ENCODE measurements around the gene HEY2.
A peak's percentile ranks its signal among the peaks of the same experiment; 100 is the strongest.

The HEY2 gene

DNA sequence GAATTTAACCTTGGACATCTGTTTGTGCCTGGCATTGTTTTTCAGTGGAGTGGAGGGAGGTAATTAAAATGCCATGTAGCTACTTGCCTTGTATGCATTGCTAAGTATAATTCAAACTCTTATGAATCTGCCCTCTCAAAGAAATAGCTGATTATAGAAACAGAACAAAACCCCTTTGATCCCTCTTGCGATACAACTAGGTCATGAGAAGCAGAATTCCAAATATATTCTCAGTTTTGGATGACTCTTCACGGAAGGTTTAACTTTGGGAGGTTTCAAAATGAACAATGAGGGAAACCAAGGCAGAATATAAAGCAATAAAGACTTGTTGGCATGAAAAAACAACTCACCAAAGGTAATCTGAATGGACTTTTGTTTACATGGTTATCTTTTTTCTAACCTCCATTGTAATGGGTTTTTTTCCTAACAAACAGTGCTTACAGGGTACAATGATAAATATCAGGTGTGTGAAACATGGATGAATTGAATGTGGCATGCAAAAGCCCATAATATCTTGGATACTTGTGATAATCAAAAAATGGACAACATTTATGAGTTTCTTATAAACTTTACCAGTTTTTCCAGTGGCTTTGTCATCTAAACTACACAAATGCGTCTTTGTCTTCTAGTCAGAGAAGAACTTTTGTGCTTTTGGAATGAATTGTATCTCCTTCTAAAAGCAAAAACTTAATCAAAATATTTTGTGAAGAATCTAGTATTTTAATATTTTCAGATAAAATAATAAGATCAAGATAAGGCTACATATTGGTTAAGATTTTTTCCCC is 15.7 kb upstream of the HEY2 start:
- Mint-ChIP-seq H3K27ac (no peak overlapping the region), H3K9me3 (no peaks in the 10 kb centered on the region), H3K4me1 (no peaks in the 10 kb centered on the region), H3K27me3 (peaks cover 45% of the 10 kb centered on the region), H3K4me3 (no peak overlapping the region)
- no peak for DNase-seq
- ATAC-seq: no peak

DNA sequence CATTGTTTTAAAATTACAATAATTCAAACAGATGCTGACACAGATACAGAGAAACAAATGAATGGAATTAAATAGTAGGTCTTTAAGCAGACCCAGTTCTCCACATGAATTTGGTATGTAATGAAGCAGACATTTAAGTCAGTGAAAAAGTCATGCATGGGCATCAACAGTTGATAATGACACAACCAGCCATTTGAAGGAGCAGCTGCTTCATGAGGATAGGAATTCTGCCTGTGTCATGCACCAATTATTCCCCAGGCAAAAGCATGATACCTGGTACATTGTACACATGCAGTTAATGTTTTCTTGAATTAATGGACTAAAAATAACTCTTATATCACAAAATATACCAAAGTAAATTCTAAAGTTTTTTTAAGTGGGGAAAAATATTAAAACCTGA is 11.2 kb upstream of the HEY2 start:
- peaks cover 36% of the 10 kb centered on the region for H3K27me3 Mint-ChIP-seq

DNA sequence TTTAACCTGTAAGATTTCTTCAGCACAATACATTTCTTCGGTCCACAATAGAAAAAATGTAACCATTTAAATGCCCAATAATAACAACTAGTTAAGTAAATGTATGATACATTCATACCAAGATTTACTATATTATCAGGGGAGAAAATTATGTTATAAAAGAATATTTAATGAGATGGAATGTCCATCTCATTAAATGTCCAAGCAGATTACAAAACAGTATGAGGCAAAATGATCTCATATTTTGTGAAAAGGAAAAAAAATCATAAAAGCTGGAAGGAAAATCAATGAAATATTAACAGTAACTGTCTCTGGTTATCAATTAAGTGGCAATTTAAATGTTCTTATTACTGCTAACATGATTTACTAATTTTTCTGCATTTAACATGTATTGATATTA is 10.1 kb upstream of the HEY2 start:
- no peak for DNase-seq
- H3K9me3 Mint-ChIP-seq: no peaks in the 10 kb centered on the region
- no peaks in the 10 kb centered on the region for H3K4me1 Mint-ChIP-seq
- H3K27ac Mint-ChIP-seq: no peak overlapping the region
- H3K27me3 Mint-ChIP-seq: peaks cover 35% of the 10 kb centered on the region
- H3K4me3 Mint-ChIP-seq: no peak overlapping the region
- no peak for ATAC-seq

More for the DNA sequence above, 11.2 kb upstream of the HEY2 start:
- no peak overlapping the region for H3K4me3 Mint-ChIP-seq
- H3K27ac Mint-ChIP-seq: no peak overlapping the region
- H3K9me3 Mint-ChIP-seq: no peaks in the 10 kb centered on the region
- H3K4me1 Mint-ChIP-seq: no peaks in the 10 kb centered on the region
- no peak for DNase-seq
- no peak for ATAC-seq

- peak; percentile 69 for ATAC-seq
- no peak for DNase-seq
- peaks cover 39% of the 10 kb centered on the region for H3K27me3 Mint-ChIP-seq
- no peaks in the 10 kb centered on the region for H3K9me3 Mint-ChIP-seq
- no peak overlapping the region for H3K27ac Mint-ChIP-seq
- H3K4me3 Mint-ChIP-seq: no peak overlapping the region
- H3K4me1 Mint-ChIP-seq: peaks cover 4% of the 10 kb centered on the region
Observed at GRCh38 chr6:125741336-125741735, 8.1 kb upstream of the HEY2 start.

DNA sequence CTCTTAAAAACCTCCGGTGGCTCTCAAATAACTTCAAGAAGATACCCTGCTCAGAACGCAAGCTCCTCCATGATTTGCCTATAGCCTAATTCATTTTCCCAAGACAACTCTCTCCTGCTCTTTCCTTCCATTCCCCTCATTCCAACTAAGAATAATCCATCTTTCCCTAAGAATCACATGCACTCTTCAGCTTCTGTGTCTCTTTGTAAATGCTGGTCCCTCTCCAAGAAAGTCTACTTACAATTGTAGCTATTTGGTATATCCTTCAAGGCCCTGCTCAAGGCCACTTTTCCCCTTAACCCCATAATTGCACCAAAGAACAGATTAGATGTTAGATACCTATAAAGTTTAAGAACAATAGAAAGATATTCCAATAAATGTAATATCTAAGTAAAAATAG is 7.4 kb upstream of the HEY2 start:
- no peaks in the 10 kb centered on the region for H3K9me3 Mint-ChIP-seq
- DNase-seq (no peak), ATAC-seq (no peak)
- no peak overlapping the region for H3K27ac Mint-ChIP-seq
- peaks cover 40% of the 10 kb centered on the region for H3K27me3 Mint-ChIP-seq
- H3K4me1 Mint-ChIP-seq: peaks cover 11% of the 10 kb centered on the region
- no peak overlapping the region for H3K4me3 Mint-ChIP-seq

- Mint-ChIP-seq H3K27ac (no peak overlapping the region), H3K4me3 (no peak overlapping the region), H3K4me1 (peaks cover 17% of the 10 kb centered on the region), H3K27me3 (peaks cover 40% of the 10 kb centered on the region), H3K9me3 (no peaks in the 10 kb centered on the region)
- ATAC-seq: no peak
- no peak for DNase-seq
Observed at GRCh38 chr6:125742464-125743120, 6.8 kb upstream of the HEY2 start.

- Mint-ChIP-seq H3K9me3 (no peaks in the 10 kb centered on the region), H3K4me3 (no peak overlapping the region), H3K27me3 (peaks cover 44% of the 10 kb centered on the region), H3K4me1 (peaks cover 17% of the 10 kb centered on the region), H3K27ac (no peak overlapping the region)
- ATAC-seq (no peak), DNase-seq (no peak)
Observed at GRCh38 chr6:125743604-125744003, 5.8 kb upstream of the HEY2 start.

DNA sequence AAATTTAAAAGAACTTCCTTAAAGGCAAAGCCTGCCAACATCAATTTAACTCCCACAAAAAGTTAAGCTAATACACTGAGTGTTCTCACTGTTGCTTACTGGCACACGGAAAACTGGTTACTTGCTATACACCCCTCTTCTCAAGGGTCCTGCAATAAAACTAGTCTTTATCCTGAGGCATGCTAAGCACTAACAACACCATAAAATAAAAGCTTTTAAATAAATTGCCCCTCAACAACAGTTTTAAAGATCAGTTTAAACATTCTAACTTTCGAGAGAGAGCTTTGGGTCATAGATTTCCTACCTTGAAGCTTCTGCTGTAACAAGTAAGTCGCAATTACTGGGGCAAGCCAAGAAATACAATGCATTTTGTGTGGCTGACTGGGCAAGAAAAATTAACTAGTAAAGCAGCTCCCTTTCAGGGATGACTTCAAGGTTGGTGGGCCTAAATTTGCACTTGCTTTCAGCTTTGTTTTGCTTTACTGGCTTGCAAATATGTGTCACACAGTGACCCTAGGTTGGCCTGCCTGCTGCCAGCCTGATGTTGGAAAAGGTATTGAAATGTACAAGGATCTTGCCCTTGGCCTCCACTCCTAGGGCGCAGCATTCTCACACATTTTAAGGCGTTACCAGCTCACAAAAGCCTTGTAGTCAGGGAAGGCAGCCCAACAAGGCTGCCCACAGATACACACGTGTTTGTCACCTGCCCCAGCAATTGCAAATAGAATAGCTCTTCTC is 4.0 kb upstream of the HEY2 start:
- no peak for DNase-seq
- Mint-ChIP-seq H3K27ac (no peak overlapping the region), H3K9me3 (no peaks in the 10 kb centered on the region), H3K4me1 (peaks cover 27% of the 10 kb centered on the region), H3K4me3 (no peak overlapping the region), H3K27me3 (peaks cover 56% of the 10 kb centered on the region)
- ATAC-seq: no peak

DNA sequence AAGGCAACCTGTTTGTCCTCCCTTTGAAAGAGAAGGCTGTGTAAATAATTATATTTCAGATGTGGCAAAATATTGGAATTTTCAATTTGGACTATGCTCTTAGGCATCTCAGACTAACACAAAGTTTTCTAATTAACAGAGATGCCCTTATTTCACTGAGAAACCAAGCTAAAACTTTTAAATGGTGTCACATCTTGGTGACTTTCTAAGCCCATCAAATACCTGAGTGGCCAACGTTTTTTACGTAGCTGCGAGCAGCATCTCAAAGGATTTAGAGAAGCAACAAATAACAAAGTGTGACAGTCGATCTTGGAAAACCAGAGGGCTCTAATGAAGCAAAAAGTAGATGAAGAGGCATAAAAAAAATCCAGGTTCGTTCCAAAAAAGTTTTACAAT is 3.4 kb upstream of the HEY2 start:
- Mint-ChIP-seq H3K4me3 (peak overlapping the region; percentile 82 to 85), H3K27ac (no peak overlapping the region), H3K9me3 (no peaks in the 10 kb centered on the region), H3K27me3 (peaks cover 62% of the 10 kb centered on the region), H3K4me1 (peaks cover 31% of the 10 kb centered on the region)
- no peak for ATAC-seq
- DNase-seq: no peak

DNA sequence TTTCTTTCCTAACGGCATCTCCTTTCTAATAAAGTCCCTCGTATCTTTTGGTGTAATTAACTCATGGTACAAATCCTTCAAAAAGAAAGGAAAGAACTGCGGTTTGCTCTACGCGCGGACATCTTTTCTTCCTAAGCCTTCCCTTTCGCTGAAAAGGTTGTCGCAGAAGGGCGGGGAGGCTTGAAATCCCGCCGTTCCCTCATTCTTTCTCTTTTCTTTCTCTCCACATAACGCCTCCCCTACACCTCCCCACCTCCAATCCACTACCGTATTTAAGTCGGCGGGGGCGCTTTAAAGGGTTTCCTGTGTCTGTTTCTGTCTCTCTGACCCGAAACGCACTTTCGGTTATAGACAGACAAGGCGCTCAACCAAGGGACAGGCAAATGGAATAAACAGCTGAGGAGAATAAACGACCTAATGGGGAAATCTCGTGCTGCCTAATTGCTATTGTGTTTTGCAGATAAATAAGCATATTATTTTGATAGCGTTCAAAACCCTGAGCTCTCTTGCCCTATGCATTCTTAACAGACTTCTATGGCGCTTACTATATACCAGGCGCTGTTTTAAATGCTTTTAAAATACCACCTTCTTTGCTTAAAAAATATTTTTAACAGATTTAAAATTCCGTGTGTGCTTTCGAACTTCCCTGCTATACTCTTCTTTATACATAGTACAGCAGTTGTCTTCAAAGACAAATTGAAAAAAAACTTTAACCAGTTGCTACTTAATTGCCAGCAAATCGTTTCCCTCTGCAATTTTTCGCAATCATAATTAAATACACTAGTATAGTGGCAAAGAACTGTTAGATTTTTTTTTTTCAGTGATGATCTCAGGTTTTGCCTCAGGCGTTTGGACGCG is 2.5 kb upstream of the HEY2 start:
- peak; percentile 74 for ATAC-seq
- peaks cover 31% of the 10 kb centered on the region for H3K4me1 Mint-ChIP-seq
- peak overlapping the region; percentile 82 to 85 for H3K4me3 Mint-ChIP-seq
- peaks cover 71% of the 10 kb centered on the region for H3K27me3 Mint-ChIP-seq
- H3K27ac Mint-ChIP-seq: no peak overlapping the region
- H3K9me3 Mint-ChIP-seq: no peaks in the 10 kb centered on the region
- peak; percentile 60 to 66 for DNase-seq

- Mint-ChIP-seq H3K4me3 (peak overlapping the region; percentile 82 to 96), H3K9me3 (no peaks in the 10 kb centered on the region), H3K27me3 (peaks cover 62% of the 10 kb centered on the region), H3K27ac (no peak overlapping the region), H3K4me1 (peaks cover 31% of the 10 kb centered on the region)
- ATAC-seq (peak; percentile 18), DNase-seq (peak; percentile 20 to 41)
Observed at GRCh38 chr6:125747589-125748405, 1.6 kb upstream of the HEY2 start.

GRCh38 chr6:125748406-125749172 is 843 bp upstream of the HEY2 start:
- peak overlapping the region; percentile 82 to 96 for H3K4me3 Mint-ChIP-seq
- H3K9me3 Mint-ChIP-seq: no peaks in the 10 kb centered on the region
- ATAC-seq (peak; percentile 4), DNase-seq (no peak)
- peaks cover 59% of the 10 kb centered on the region for H3K27me3 Mint-ChIP-seq
- H3K27ac Mint-ChIP-seq: no peak overlapping the region
- H3K4me1 Mint-ChIP-seq: peaks cover 31% of the 10 kb centered on the region

DNA sequence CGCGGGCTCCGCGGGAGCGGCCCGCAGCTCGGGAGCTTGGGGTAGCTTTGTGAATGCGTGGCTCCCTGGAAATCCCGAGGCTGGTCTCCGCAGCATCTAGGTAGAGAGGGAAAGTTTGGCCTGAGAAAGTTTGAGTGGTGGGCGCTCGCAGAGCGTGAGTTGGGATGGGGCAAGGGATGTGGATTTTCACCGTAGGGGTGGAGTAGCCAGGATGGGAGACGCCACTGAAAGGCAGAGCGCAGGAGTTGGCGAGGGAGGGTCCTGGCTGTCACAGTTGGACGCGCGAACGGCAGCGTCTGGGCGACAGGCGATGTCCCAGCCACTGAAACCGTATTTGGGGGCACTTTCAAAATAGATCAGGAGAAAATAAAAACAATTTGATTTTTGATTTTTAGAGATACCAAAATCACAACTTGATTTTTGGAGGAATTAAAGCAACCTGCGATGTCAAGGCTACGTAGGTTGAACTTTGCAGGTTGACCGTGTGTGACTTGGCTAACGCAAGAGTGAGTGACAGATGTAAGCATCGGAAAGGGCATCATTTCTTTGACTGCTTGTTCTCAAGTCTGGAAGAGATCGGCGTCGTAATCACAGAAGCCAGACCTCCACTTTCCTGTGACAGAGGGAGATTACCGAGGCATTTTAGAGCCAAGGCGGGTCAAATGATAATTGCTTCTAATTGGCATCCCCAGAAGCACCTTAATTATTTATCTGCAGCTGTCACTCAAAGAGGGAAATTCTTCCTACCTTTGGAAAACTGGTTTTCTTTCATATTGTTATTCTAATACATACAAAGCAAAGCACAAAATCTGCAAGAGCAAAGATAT is 646 bp downstream of the HEY2 start:
- Mint-ChIP-seq H3K27ac (peak overlapping the region in 1 of 2 donors; percentile 72), H3K9me3 (no peaks in the 10 kb centered on the region), H3K4me3 (peak overlapping the region; percentile 82 to 96), H3K27me3 (peaks cover 56% of the 10 kb centered on the region), H3K4me1 (peaks cover 31% of the 10 kb centered on the region)
- no peak for DNase-seq
- ATAC-seq: peak; percentile 1
